GM12865 (cell line): ENCODE data around the gene TMEM184B.
A peak's percentile ranks its signal among the peaks of the same experiment; 100 is the strongest.

ENCODE experiments used
- DNase-seq: peaks from one replicate; pipeline ENCODE4 v3.0.0; 2010; ENCODE audit warnings: low read depth
- H3K4me3 ChIP-seq: 2 replicates; pipeline ENCODE4 v1.5.1; 2011; ENCODE audit warnings: mild to moderate bottlenecking, low read depth, low read length, control low read depth
- CTCF ChIP-seq: IDR thresholded peaks from 2 replicates; pipeline ENCODE4 v1.5.1; 2011; ENCODE audit warnings: low read length, control low read depth, low read depth, inconsistent platforms; ENCODE audit not compliant: insufficient read depth; ENCODE audit errors: missing control alignments

TMEM184B gene

DNA sequence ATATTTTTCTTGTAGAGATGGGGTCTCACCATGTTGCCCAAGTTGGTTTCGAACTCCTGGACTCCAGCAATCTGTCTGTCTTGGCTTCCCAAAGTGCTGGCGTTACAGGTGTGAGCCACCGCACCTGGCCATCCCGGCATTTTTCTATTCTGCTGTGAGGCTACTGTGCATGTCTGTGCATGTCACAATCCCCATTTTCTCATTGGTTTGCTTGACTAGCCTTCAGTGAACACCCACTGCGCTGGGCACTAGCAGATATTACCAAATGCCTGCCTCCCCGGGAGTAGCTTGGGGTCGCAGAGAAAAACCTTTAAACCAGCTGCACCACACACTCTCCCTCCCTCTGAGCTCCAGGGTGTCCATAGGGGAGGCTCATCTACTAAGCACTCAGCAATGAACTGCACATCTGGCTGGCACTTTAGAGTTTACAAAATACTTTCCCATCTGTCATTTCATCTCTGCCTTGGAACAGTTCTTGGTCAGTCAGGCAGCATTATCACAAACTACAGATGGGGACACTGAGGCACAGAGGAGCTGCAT is 39.5 kb upstream of the TMEM184B start:
- no peak overlapping the region for H3K4me3 ChIP-seq
- no peak for DNase-seq
- TF ChIP-seq CTCF, result no peak

DNA sequence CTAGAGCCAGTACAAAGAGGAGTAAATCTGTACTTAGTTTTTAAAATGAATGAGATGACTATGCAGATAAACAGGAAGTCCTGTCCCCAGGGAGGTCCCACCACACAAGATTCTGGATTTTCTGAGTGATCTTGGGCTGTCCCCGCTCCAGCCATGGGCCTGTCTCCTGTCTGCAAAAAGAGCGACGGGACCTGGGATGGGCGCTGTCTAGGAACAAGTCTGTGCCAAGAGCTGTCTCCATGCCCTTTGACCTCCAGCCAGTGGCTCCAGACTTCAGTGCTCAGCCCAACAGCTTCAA is 38.5 kb upstream of the TMEM184B start:
- no peak overlapping the region for H3K4me3 ChIP-seq
- DNase-seq, result peak; percentile 81
- no peak for TF ChIP-seq CTCF

GRCh38 chr22:38310518-38311322 is 37.9 kb upstream of the TMEM184B start:
- H3K4me3 ChIP-seq, result no peak overlapping the region
- TF ChIP-seq CTCF, result no peak
- no peak for DNase-seq

DNA sequence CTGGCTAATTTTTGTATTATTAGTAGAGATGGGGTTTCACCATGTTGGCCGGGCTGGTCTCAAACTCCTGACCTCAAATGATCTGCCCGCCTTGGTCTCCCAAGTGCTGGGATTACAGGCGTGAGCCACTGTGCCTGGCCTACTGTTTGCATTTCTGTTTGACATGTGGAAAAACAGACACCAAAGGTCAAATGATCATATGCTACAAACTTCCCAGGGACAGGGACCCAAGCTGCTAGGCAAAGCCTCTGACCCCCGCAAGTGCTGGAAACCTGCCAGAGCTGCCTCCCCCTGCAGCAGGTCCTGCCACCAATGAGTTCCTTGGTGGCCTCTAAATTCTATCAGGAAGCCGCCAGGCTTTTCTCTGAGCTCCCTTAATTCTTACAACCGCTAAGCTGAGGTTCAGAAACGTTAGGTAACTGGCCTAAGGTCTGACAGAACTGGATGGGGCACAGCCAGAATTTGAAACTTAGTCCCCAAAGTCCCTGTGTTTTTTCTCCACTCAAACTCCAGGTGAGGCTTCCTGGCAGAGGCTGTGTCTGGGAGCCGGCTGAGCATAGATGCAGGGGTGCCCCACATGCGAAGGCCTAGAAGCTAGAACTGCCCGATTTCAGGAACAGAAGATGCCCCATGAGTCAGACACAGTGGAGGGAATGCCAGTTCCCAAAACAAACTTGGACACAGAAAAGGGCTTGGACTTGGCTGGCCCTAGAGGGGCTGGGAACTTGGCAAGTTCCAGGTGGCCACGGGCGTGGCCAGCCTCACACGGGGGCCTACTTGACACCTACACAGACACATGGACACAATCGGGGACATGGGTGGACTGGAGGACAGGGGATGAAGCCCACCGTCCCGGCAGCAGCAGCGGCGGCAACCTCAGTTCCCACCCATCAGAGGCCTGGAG is 37.1 kb upstream of the TMEM184B start:
- DNase-seq, result no peak
- H3K4me3 ChIP-seq, result no peak overlapping the region
- no peak for TF ChIP-seq CTCF

DNA sequence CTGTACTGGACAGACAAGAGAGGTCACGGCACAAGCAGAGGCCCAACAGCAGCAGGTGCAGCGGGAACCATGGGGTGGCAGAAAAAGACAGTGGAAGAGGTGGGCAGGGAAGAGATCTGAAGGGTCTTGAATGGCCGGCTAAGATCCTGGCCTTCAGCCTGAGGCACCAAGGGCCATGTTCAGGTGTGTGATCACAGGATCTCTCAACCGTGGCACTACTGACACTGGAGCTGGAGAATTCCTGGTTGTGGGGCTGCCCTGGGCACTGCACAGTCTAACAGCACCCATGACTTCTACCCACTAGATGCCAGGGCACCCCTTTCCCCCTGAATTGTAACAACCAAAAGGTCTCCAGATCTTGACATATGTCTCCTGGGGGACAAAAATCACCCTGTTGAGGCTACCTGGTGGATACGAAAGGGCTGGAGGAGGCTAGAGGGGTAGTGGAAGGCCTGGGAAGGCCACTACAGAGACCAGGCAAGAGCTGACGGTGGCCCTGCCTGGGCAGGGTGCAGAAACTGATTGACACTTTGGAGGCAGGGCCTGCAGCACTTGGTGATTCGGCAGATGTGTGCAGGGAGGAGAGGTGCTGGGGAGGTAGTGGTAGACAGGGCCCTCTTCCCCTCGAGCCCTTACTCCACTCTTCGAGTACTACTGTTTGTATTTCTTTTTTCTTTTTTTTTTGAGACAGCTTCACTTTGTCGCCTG is 36.1 kb upstream of the TMEM184B start:
- H3K4me3 ChIP-seq, result no peak overlapping the region
- DNase-seq, result no peak
- no peak for TF ChIP-seq CTCF

GRCh38 chr22:38305471-38306448 is 33.0 kb upstream of the TMEM184B start:
- DNase-seq, result peak; percentile 95
- peak overlapping the region; percentile 33 for H3K4me3 ChIP-seq
- TF ChIP-seq CTCF, result peak; percentile 29
